ENCODE measurements around the gene PITPNC1. TPM values are rescaled to one million over a fixed set of nuclear protein-coding genes. Genes with fewer than 3 reads are reported as not detected.
"Not testable (repeated sequence)": the region's sequence is repeated elsewhere in the genome, so short reads cannot be mapped to it uniquely, and the experiment has no call there.

PITPNC1 gene
- polyA plus RNA-seq, 3 donors, result 17.7 to 21.5 (median 19.6) TPM

GRCh38 chr17:67366193-67367157, 10.6 kb upstream of the PITPNC1 start, which contains the start of gene PSMD12:
PSMD12 (minus strand) TSS chr17:67366577; CDS start chr17:67366519, 58 bp downstream.
- DNase-seq, result peak; percentile 91

- no peak for DNase-seq
Measured at GRCh38 chr17:67369676-67370075, 7.4 kb upstream of the PITPNC1 start.

GRCh38 chr17:67372751-67373150, 4.3 kb upstream of the PITPNC1 start:
- no peak for DNase-seq

DNA sequence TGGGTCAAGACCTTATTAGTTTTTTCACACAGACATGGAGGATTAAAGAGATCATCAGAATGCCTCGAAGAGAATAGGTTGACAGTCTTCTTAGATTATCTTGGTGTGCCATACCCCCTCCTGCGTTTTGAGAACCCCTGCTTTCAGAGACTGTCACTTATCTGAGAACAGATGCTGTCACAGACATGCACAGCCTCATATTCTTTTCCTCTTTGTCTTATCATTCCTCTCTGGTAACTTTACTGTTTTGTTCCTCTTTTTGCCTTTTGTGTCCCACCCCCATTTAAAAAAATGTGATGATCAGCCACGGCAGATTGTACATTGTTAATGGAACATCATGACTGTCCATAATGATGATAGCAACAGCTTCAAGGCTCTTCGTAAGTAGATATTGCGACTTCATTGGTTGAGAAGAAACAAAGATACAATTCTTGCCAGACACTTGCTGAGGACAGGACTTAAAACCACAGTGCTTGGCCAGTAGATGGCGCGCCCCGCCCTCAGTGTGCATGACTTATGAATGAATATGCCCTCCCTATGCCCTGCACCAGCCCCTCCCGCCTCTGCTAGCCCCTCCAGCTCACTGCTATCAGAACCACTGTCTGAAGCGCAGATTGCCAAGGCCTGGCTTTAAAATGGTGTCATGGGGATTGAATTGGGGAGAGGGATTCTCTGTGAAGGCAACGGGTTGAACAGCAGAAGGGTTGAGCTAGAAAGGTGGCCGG, 2.6 kb upstream of the PITPNC1 start:
- peak; percentile 73 for DNase-seq

- DNase-seq, result no peak
Measured at GRCh38 chr17:67375054-67375427, 2.0 kb upstream of the PITPNC1 start.

DNA sequence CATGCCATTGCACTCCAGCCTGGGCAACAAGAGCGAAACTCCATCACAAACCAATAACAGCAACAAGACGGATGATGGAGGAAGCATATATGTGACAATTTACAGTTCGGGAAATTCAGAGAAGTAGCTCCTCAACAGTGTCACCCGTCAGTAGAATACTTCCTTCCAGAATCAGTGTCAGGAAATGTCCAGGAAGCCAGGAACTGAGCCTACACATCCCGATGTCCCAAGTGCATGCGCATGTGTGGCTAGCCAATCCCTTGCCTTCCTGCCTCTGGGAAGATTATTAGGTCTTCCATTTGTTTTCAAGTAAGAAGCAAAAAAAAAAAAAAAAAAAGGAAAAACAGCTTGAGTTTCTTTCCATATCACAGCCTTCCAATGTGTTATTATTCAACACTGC, 1.4 kb upstream of the PITPNC1 start:
- DNase-seq, result no peak

- no peak for DNase-seq
Measured at GRCh38 chr17:67376415-67376736, 705 bp upstream of the PITPNC1 start.

GRCh38 chr17:67377488-67378453, 690 bp downstream of the PITPNC1 start:
- peak; percentile 54 for DNase-seq

DNA sequence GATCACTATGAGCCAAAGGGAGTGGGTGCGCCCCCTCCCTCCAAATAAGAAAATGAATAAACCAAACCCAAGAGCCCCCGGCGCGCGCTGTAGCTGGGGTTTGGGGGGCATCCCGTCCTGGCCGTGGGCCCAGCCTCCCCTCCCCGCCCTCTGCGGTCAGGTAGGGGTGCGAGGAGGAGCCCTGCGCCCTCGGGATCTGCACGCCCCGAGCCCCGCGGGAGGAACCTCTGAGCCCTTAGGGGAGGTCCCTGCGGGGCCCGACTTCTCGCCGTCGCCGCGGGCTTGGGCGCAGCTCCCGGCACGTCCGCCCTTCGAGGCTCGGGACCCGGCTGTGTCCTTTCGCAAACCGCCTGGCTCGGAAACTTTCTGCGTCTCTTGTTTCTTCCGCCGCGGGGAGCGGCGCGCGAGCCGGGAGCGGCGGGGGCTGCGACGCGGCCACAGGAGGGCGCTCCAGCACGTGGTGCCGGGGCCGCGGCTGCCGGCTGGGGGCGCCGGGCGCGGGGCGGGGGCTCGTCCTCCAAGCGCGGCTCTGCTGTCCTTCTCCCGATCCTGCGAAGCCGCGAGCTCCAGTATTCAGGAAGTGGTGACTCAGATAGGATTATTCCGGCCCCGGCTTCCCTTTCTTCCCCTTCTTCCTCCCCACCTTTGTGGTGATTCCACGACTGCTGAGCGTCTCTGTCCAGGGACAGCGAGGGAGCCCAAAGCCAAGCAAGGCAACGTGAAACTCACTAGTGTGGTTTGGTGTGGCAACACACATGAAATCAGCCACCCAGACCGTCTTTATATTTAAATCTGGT, 1.6 kb downstream of the PITPNC1 start:
- peak; percentile 79 for DNase-seq

DNA sequence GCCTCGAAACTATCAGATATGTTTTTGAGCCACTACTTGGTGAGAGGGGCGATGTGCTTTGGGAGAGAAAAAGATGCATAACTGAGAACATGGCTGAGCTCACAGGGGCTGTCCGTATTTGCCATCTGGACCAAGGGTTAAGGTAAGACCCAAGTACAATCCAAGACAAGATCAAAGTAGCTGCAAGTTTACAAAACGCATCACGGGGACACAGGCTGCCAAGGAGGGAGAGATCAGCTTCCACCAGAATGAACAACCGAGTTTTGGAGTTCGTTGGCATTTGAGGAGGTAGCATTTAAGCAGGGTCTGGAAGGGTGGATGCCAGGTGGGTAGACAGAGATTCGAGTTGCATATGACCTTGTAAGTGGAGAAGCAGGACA, 2.2 kb downstream of the PITPNC1 start:
- no peak for DNase-seq

DNA sequence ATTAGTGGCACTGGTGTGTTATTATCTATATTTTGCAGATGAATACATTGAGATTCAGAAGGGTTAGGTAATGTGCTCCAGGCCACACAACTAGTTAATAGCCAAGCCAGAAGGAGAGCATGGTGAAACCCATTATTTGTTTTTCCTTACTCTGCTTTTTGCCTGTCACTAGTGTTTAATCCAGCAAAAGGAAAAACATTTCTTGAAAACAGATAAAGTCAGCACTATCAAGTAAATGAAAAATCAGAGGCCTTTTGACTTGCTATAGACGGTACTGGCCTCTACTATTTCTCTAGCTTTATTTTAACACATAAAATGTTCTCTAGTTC, 4.8 kb downstream of the PITPNC1 start:
- DNase-seq, result no peak

DNA sequence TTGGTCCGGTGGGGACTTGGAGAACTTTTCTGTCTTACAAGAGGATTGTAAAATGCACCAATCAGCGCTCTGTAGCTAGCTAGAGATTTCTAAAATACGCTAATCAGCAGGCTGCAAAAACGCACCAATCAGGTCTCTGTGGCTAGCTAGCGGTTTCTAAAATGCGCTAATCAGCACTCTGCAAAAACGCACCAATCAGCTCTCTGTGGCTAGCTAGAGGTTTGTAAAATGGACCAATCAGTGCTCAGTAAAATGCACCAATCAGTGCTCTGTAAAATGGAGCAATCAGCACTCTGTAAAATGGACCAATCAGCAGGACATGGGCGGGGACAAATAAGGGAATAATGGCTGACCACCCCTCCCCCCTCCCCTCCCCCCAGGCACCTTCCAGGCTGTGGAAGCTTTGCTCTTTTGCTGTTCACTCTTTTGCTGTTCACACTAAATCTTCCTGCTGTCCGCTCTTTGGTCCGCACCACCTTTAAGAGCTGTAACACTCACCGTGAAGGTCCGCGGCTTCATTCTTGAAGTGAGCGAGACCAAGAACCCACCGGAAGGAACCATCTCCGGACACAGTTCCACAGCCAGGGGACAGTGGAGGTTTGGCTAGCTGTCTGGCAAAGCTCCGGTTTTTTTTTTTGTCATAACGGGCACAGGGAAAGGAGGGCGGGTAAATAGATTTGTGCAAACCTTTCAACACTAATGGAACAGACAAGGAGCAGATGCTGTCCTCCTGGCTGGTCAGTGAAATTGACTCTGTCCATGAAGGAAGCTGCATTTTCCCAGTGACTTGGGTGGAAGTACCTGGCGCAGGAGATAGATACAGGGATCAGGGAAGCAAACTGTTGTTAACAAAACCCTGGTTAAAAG, 8.3 kb downstream of the PITPNC1 start:
- no peak for DNase-seq

GRCh38 chr17:67386965-67387551, 10.0 kb downstream of the PITPNC1 start:
- DNase-seq, result no peak

DNA sequence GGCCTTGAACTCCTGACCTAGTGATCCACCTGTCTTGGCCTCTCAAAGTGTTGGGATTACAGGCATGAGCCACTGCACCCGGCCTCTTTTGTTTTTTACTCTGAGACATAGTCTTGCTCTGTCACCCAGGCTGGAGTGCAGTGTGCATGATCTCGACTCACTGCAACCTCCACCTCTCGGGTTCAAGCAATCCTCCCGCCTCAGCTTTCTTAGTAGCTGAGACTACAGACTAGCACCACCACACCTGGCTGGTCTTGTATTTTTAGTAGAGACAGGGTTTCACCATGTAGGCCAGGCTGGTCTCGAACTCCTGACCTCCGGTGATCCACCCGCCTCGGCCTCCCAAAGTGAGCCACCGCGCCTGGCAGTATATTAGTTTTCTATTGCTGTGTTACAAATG, 11.5 kb downstream of the PITPNC1 start:
- not testable (repeated sequence) for DNase-seq

- no peak for DNase-seq
Measured at GRCh38 chr17:67388986-67389385, 11.9 kb downstream of the PITPNC1 start.

- DNase-seq, result no peak
Measured at GRCh38 chr17:67390006-67390645, 13.0 kb downstream of the PITPNC1 start.

DNA sequence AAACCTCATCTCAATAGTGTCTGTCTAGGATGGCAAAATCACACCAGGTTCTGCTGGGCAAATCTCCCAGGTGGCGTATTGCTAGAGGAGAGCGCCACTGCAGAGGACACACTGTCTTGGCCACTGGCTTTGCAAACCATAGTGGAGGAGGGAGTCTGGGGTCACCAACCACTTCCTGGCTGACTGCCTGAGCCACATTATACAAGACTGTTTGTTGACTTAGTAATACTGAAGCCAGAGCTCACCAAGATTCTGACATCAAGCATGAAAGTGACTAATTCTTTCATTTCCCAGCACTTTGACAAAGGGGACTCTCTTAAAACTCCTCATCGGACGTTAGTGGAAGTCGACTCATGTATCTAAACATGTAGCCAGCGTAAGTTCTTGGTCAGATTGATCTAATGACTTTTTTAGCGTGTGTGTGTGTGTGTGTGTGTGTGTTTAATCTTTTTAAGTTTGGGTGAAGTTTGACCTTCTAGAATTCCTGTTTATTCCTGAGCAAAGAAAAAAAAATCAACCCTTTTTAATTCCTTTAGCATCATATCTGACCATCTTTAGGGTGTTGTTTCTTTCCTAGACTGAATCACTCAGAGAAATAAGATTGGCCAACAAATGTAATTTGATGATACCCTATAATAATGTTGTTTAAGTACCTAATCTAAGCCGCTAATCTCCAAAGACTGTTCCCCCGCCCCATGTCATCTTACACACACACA, 13.7 kb downstream of the PITPNC1 start:
- peak; percentile 84 for DNase-seq

DNA sequence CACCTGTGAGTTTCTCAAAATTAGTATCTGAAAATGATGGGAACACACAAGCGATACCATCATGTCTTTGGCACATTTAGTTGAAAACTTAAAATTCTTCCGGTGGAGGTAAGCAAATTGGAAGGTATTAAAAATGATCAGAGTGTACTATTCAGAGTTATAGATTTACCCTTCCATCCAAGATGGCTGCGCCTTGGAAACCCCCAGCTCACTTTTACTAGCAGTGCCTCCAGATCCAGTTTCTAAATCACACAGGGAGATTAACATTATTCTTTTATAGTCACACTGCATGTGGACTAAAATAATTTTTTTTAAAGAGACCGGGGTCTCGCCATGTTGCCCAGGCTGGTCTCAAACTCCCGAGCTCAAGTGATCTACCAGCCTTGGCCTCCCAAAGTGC, 15.0 kb downstream of the PITPNC1 start:
- DNase-seq, result no peak

Data from renal pelvis (tissue), 4 donors.